Stimulated activated CD8-positive, alpha-beta memory T cell treated with anti-CD3 and anti-CD28 coated beads, Interleukin-15, amount 100 ng/mL, for 24 hours (primary cell): Measurements from ENCODE around the gene USP49.

Source experiments
- DNase-seq: peaks from one replicate; pipeline ENCODE4 v3.0.0-alpha.2; 2020; ENCODE audit warnings: low read depth

The USP49 gene

GRCh38 chr6:41874741-41875140 is 20.4 kb downstream of the USP49 start:
- no peak for DNase-seq

- DNase-seq, result no peak
Measured at GRCh38 chr6:41872147-41872546, 23.0 kb downstream of the USP49 start.

DNA sequence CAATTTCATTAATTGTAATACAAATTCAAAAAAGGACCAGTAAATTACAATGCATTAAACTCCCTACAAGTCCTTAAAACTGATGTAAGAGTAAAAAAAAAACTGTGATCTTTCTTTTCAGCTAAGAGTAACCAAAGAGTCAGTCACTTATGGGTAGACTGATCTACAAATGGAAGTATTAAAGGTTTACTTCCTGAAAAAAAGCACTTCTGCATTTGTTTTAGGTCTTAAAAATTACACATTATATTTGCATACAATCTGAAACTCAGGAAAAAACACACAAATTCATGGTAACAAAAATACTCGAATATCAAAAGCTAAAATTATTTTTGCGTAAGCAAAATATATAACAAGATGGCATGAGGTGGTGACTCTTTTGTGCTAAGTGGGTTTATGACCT is 23.5 kb downstream of the USP49 start:
- DNase-seq, result no peak

DNA sequence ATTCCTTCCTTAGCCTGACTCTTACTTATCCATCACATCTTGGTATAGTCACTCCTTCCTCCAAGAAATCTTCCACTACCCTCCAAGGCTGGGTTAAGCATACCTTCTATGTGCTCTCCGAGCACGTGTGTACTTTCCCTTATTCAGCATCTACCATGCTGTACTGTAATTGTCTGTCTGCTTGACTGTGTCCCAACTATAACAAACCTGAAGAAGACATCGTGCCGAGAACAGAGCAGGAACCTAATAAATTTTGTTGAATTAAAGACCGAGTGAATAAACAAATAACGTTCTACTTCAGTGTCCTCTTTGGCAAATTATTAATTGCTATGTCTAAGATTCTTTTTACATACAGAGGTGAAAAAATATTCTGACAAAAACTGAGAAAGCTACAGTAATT is 35.8 kb downstream of the USP49 start:
- DNase-seq, result no peak

GRCh38 chr6:41858703-41859102 is 36.5 kb downstream of the USP49 start:
- DNase-seq, result no peak

DNA sequence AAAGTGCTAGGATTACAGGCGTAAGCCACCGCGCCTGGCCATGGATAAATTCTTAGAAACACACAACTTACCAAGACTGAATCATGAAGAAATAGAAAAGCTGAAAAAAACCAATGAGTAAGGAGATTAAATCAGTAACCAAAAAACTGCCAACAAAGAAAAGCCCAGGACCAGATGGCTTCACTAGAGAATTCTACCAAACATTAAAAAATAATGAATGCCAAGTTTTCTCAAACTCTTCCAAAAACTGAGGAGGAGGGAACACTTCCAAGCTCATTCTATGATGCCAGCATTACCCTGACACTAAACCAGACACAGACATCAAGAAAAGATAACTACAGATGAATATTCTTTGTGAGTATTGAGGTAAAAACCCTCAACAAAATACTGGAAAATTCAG is 44.3 kb downstream of the USP49 start:
- no peak for DNase-seq

DNA sequence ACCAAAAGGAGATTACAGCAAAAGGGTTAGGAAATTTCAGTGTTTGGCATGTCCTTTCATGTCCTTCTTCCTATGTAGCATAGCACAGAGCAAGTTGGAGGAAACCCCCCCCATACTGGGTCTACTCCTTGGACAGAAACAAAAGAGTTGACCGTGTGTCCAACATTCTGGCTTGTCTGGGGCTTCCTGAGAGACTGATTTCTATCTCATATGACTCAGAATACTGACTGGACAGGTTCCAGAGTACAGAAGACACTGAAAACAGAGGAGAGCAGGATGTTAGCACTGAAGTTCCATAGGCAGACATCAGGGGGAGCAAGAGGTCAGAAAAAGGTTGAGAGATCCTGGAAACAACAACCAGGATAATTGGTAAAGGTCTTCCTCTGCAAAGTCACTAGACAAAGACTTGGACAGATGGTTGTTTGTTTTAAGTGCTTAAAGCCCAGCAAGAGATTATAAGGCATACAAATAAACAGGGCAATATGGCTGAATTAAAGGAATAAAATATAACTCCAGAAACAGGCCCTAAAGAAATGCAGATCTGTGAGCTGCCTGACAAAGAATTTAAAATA is 48.4 kb downstream of the USP49 start:
- no peak for DNase-seq

DNA sequence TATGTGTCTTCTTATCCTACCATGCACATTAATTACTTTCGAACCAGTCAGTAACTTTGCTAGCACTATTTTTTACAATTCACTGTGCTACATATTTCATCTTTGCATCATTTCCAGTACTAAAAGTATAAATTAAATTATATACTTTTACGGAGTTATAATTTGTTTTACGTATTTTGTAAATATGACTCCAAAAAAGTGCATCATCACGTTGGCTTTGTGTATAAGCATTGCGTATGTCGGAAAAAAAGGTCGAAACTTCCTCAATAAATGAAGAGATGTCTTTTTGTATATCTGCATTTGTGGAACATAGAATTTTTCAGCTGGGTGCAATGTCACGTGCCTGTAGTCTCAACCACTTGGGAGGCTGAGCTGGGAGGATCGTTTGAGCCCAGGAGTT is 52.0 kb downstream of the USP49 start:
- no peak for DNase-seq

GRCh38 chr6:41840326-41840725 is 54.8 kb downstream of the USP49 start:
- DNase-seq, result no peak

GRCh38 chr6:41836660-41837052 is 58.5 kb downstream of the USP49 start:
- no peak for DNase-seq

DNA sequence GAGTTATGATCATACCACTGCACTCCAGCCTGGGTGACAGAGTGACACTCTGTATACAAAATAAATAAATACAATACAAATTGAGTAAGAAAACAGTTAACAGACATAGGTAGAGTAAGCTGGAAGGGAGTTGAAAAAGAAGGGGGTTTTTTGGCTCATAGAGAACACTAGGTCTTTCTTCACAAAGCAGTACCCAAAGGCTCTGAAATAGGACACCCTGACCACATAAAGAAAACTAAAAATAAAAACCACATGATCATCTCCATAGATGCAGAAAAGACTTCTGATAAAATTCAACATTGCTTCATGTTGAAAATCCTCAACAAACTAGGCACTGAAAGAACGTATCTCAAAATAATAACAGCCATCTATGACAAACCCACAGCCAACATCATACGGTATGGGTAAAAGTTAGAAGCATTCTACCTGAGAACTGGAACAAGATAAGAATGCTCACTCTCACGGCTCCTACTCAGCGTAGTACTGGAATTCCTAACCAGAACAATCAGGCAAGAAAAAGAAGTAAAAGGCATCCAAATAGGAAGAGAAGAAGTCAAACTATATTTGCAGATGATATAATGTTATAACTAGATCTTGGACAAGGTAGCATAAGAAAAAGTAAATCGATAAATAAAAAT is 59.0 kb downstream of the USP49 start:
- no peak for DNase-seq

- no peak for DNase-seq
Measured at GRCh38 chr6:41832263-41832662, 62.9 kb downstream of the USP49 start.

- no peak for DNase-seq
Measured at GRCh38 chr6:41826343-41827022, 68.7 kb downstream of the USP49 start.

- DNase-seq, result no peak
Measured at GRCh38 chr6:41824571-41825569, 70.3 kb downstream of the USP49 start.

DNA sequence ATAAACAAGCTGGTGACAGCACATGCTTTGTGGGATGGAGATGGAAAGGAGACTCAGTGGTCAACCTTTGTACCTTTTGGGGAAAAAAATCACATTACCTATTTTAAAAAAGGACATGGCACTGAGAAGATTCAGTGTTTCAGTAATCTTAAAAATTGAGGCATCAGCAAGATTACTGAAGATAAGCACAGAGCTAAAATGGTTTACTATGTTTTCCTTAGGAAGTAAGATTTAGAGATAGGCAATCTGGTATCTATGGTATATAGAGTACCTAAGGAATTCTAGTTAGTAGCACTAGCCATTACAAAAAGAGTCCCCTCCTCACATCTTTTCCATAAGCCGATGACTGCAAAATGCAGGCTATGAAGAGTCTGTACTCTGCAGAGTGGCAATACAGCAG is 72.0 kb downstream of the USP49 start:
- no peak for DNase-seq

DNA sequence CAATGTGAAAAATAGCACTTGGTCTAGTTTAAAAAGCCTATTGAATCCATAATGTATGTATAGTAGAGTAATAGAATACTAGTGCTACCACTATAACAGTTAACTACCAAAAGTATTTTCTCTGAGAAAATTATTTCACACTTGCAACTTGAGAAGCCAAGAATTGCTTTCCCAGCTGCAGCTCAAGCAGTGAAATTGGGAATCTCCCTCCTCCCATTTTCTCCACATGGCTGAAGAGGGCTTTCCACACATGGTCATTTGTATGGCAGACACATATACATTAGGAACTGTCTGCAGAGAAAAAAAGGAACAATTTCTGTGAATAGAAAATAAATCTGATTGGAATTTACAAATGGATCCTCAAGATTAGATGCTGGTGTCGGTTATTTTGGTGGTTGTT is 73.2 kb downstream of the USP49 start:
- no peak for DNase-seq

GRCh38 chr6:41821266-41821665 is 73.9 kb downstream of the USP49 start:
- no peak for DNase-seq

GRCh38 chr6:41818271-41819054 is 76.7 kb downstream of the USP49 start:
- no peak for DNase-seq

- no peak for DNase-seq
Measured at GRCh38 chr6:41815587-41815986, 79.6 kb downstream of the USP49 start.

- DNase-seq, result no peak
Measured at GRCh38 chr6:41814629-41815028, 80.5 kb downstream of the USP49 start.

DNA sequence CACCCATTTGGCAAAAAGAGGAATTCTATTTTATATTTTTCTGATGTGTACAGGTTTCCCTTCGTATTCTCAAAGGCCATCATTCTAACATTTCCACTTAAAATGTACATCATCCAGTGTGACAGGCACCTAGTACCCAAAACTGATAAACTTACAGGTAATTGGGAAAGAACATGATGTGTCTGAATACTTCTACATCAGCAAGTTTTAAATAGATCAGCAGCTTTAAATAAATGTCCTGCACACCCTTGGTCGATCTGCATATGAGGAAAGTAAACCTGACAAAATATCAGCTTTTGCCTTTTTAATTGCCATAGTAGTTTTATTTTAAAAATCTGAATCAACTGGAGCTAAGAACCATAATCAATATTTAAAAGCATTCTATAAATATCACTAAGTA is 81.2 kb downstream of the USP49 start:
- DNase-seq, result no peak

DNA sequence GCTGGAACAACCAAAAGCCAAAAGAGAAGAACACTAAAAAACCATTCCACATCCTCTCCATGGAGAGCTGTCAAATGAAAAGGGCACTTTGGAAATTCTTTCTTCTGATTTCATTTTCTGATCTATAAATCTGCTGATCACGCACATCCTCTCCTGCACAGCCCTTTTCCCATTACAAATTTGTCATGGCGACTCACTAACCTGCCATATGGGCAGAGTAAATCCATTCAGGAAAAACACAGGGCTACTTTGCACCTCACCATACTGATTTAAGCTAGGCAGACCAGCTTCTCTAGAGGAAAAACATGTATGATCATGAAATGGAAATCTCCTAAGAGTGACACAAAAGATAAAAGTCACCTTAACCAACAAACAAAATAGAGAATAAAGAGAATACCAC is 81.7 kb downstream of the USP49 start:
- DNase-seq, result no peak
